ENCODE measurements around the gene KRT71.

GRCh38 chr12:52579468-52580465, 26.8 kb upstream of the KRT71 start:
- no peak for TF ChIP-seq POLR2A (IDR thresholded peaks at IDR 0.05; ENCODE audit: low read length)
- TF ChIP-seq GATA1 (IDR thresholded peaks at IDR 0.05; ENCODE audit: low read depth, low read length): no peak

All from erythroblast (primary cell).